Skeletal muscle satellite cell (primary cell): ENCODE measurements around the gene PDLIM7.

Source experiments
- H3K27me3 ChIP-seq: 2 replicates; pipeline ENCODE4 v1.7.0; 2013; ENCODE audit warnings: low read length; ENCODE audit not compliant: control insufficient read depth, insufficient read depth
- H3K36me3 ChIP-seq: 2 replicates; pipeline ENCODE4 v1.7.0; 2013; ENCODE audit warnings: mild to moderate bottlenecking, control low read depth, low read length; ENCODE audit not compliant: insufficient read depth
- H3K4me1 ChIP-seq: 2 replicates; pipeline ENCODE4 v1.7.0; 2013; ENCODE audit warnings: low read length; ENCODE audit not compliant: control insufficient read depth, insufficient read depth
- H3K4me2 ChIP-seq: 2 replicates; pipeline ENCODE4 v1.7.0; 2013; ENCODE audit warnings: mild to moderate bottlenecking, low read length
- H3K4me3 ChIP-seq: 2 replicates; pipeline ENCODE4 v1.7.0; 2013; ENCODE audit warnings: low read length
- H3K9ac ChIP-seq: 2 replicates; pipeline ENCODE4 v1.7.0; 2013; ENCODE audit warnings: mild to moderate bottlenecking, low read depth, low read length, moderate library complexity
- H3K9me3 ChIP-seq: replicated peaks from 2 replicates; pipeline ENCODE4 v1.7.0; 2013; ENCODE audit warnings: mild to moderate bottlenecking, control low read depth, low read length

PDLIM7 gene

GRCh38 chr5:177484902-177485549 is 12.4 kb downstream of the PDLIM7 start:
- Histone ChIP-seq H3K4me1 (peaks cover 20% of the 10 kb centered on the region), H3K4me2 (no peak overlapping the region), H3K4me3 (no peak overlapping the region), H3K27me3 (no peaks in the 10 kb centered on the region), H3K9ac (peak overlapping the region; percentile 23), H3K9me3 (no peaks in the 10 kb centered on the region), H3K36me3 (peaks cover 77% of the 10 kb centered on the region)

GRCh38 chr5:177483994-177484901 is 13.2 kb downstream of the PDLIM7 start:
- peak overlapping the region; percentile 23 for H3K9ac ChIP-seq
- no peaks in the 10 kb centered on the region for H3K9me3 ChIP-seq
- H3K4me2 ChIP-seq = no peak overlapping the region
- H3K4me3 ChIP-seq = no peak overlapping the region
- H3K27me3 ChIP-seq = no peaks in the 10 kb centered on the region
- H3K4me1 ChIP-seq = peaks cover 23% of the 10 kb centered on the region
- peaks cover 71% of the 10 kb centered on the region for H3K36me3 ChIP-seq

DNA sequence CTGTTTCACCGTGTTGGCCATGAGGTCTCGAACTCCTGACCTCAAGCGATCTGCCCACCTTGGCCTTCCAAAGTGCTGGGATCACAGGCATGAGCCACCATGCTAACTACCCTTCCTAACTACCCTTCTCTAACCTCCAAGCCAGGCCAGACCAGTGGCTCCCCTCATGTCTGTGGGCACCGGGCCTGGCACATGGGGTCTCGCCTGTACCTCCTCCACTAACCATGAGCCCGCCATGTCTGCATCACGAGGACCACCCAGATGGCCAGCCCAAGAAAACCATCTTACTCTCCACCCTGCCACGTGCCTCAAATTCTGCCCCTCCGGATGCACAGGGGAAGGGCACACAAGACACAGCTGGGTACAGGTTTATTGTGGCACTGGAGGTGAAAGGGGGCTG is 14.4 kb downstream of the PDLIM7 start:
- peaks cover 68% of the 10 kb centered on the region for H3K36me3 ChIP-seq
- no peaks in the 10 kb centered on the region for H3K9me3 ChIP-seq
- H3K9ac ChIP-seq = no peak overlapping the region

GRCh38 chr5:177482359-177482795 is 15.0 kb downstream of the PDLIM7 start:
- H3K9me3 ChIP-seq = no peaks in the 10 kb centered on the region
- H3K36me3 ChIP-seq = peaks cover 61% of the 10 kb centered on the region
- H3K4me2 ChIP-seq = no peak overlapping the region
- H3K4me3 ChIP-seq = no peak overlapping the region
- no peaks in the 10 kb centered on the region for H3K27me3 ChIP-seq
- H3K9ac ChIP-seq = no peak overlapping the region
- H3K4me1 ChIP-seq = peaks cover 28% of the 10 kb centered on the region

More for the DNA sequence above, 14.4 kb downstream of the PDLIM7 start:
- peaks cover 28% of the 10 kb centered on the region for H3K4me1 ChIP-seq
- H3K27me3 ChIP-seq = no peaks in the 10 kb centered on the region
- H3K4me3 ChIP-seq = no peak overlapping the region
- H3K4me2 ChIP-seq = no peak overlapping the region

DNA sequence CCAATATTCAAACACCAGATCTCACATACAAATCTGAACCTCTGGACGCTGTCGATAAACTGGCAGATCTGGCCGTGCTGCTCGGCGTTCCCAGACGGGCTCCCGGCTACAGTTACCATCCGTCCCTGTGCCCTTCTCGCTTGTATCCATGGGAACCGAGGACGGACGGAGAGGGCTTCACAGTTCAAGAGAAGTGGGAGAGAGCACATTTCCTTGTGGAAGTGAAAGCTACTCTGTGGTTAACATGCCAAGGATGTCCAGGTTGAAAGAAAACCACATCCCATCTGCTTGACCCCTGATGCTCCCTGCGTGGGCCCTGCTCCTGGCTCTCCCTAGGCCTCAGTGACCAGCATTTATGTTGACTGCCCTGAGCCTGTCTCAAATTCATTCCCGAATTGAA is 17.6 kb downstream of the PDLIM7 start:
- Histone ChIP-seq H3K4me1 (peaks cover 33% of the 10 kb centered on the region), H3K27me3 (no peaks in the 10 kb centered on the region), H3K36me3 (peaks cover 38% of the 10 kb centered on the region), H3K9me3 (no peaks in the 10 kb centered on the region), H3K4me2 (no peak overlapping the region), H3K9ac (no peak overlapping the region), H3K4me3 (no peak overlapping the region)

GRCh38 chr5:177478711-177479646 is 18.4 kb downstream of the PDLIM7 start:
- Histone ChIP-seq H3K27me3 (no peaks in the 10 kb centered on the region), H3K36me3 (peaks cover 30% of the 10 kb centered on the region), H3K4me2 (no peak overlapping the region), H3K4me3 (no peak overlapping the region), H3K9me3 (no peaks in the 10 kb centered on the region), H3K4me1 (peaks cover 30% of the 10 kb centered on the region), H3K9ac (no peak overlapping the region)

DNA sequence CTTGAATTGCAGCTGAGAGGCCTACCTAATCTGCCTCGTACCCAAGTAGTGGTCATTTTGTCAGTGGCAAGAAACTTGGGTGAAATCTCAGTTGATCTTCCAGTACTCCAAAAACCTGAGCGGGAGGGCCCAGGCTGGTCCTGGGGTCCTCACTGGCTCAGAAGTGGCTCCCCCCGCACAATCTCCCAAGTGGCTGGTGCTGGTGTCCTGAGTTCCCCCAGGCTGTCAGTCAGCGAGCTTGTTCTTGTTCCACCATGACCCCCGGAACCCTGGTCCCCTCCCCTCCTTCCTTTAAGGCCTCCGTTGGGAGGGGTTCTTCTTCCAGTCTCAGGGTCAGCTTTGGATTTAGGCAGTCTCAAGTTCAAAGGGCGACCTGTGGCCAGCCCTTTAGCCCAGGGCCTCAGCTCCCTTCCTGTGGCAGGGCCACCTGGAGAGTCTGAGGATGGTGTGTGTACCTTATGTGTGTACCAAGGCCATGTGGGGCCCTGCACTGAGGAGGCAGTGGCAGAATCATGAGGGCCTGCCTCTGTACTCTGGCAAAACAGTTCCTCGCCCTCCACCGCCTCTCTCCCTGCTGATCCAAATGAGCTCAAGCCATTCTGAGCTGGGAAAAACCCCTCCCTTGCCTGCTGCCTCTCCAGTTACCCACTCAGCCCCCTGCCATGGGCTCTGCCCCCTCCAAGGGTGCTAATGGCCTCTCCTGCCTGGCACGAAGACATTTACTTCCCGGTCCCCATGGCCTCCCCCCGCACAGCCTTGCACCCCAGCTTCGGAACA is 19.5 kb downstream of the PDLIM7 start:
- Histone ChIP-seq H3K9me3 (no peaks in the 10 kb centered on the region), H3K4me3 (no peak overlapping the region), H3K9ac (no peak overlapping the region), H3K4me2 (no peak overlapping the region), H3K27me3 (no peaks in the 10 kb centered on the region), H3K4me1 (peaks cover 30% of the 10 kb centered on the region), H3K36me3 (peaks cover 19% of the 10 kb centered on the region)

GRCh38 chr5:177476531-177477233 is 20.7 kb downstream of the PDLIM7 start:
- Histone ChIP-seq H3K4me3 (no peak overlapping the region), H3K27me3 (no peaks in the 10 kb centered on the region), H3K4me2 (no peak overlapping the region), H3K36me3 (peaks cover 10% of the 10 kb centered on the region), H3K4me1 (peaks cover 33% of the 10 kb centered on the region), H3K9ac (no peak overlapping the region), H3K9me3 (no peaks in the 10 kb centered on the region)

DNA sequence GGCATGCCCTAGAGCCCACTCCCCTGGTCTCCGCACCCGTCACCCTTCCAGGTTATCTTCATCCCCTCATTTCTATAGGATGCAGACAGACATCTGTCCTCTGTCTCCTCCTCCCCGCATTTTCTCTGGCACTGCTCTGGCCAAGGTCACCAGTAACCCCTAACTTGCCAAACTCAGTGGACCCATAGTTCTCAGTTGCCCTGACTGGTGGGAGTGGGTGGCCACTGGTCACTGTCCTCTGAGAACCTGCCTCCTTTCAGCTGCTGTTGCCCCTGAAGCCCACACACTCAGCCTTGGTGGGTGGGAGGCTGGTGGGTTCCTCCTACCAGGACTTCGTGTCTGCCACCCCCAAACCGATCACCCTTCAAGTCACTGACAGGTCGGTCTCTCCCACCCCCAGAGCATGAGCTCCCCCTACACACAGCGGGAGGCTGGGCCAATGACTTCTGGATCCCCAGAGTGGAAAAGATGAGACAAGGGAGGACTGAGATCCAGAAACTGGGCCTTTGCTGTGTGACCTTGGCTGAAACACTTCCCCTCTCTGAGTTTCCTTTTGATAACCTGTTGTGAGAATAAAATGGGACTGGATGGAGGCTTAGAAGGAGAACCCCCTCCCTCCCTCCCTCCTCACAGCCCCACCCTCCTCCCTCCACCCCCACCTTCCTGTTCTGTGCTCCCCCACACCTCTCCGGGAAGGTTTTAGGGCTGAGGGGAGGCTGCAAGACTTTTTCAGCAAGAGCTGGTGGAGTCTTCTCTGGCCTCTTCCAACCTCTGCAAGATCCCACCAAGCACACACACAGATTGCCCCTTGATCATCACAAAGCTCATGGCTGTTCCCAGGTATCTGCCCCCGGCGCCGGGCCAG is 21.6 kb downstream of the PDLIM7 start:
- H3K27me3 ChIP-seq = no peaks in the 10 kb centered on the region
- no peak overlapping the region for H3K4me3 ChIP-seq
- no peaks in the 10 kb centered on the region for H3K9me3 ChIP-seq
- no peak overlapping the region for H3K4me2 ChIP-seq
- H3K4me1 ChIP-seq = peaks cover 38% of the 10 kb centered on the region
- peaks cover 13% of the 10 kb centered on the region for H3K36me3 ChIP-seq
- no peak overlapping the region for H3K9ac ChIP-seq
